Endothelial cell of umbilical vein (primary cell): ENCODE data around the gene KLF5.

Source experiments
- CTCF ChIP-seq, 2 donors: IDR thresholded peaks; 1 replicate in 1 of 2; 2 replicates in 1 of 2; pipeline ENCODE4 v1.5.1; 2011; ENCODE audit warnings: low read length in 2 of 2, mild to moderate bottlenecking in 2 of 2, moderate library complexity in 2 of 2, control low read depth in 1 of 2, inconsistent platforms in 1 of 2, low read depth in 1 of 2; ENCODE audit not compliant: insufficient read depth in 1 of 2; ENCODE audit errors: extremely low read depth in 1 of 2
- POLR2A ChIP-seq: IDR thresholded peaks from 2 replicates; pipeline ENCODE4 v1.6.1; 2012; ENCODE audit warnings: low read depth, mild to moderate bottlenecking, control low read depth, low read length

- TF ChIP-seq CTCF (IDR thresholded peaks at IDR 0.05; ENCODE audit: extremely low read depth in 1 of 2, insufficient read depth in 1 of 2, low read depth in 1 of 2, low read length in 2 of 2) (no peak), POLR2A (no peak)
Observed at GRCh38 chr13:73077865-73078264, 19.1 kb downstream of the KLF5 start.
